IPS DF 6.9 (cell line): ENCODE measurements around the gene CTTN.

Source experiments
- DNase-seq: peaks from one replicate; pipeline ENCODE4 v3.0.0-alpha.2; 2013; ENCODE audit warnings: low read depth, low spot score
- H3K27ac ChIP-seq: one replicate; pipeline ENCODE4 v1.5.1; 2013; ENCODE audit warnings: low read length, control low read depth
- H3K27me3 ChIP-seq: 2 replicates; pipeline ENCODE4 v1.6.1; 2013; ENCODE audit warnings: mild to moderate bottlenecking, low read length; ENCODE audit not compliant: control insufficient read depth, insufficient read depth
- H3K36me3 ChIP-seq: 2 replicates; pipeline ENCODE4 v1.6.1; 2013; ENCODE audit warnings: low read length; ENCODE audit not compliant: control insufficient read depth, insufficient read depth
- H3K4me1 ChIP-seq: 2 replicates; pipeline ENCODE4 v1.6.1; 2013; ENCODE audit warnings: low read length; ENCODE audit not compliant: control insufficient read depth, insufficient read depth
- H3K4me3 ChIP-seq: 2 replicates; pipeline ENCODE4 v1.5.1; 2013; ENCODE audit warnings: mild to moderate bottlenecking, low read length
- H3K9me3 ChIP-seq: 2 replicates; pipeline ENCODE4 v1.6.1; 2013; ENCODE audit warnings: low read length, inconsistent platforms; ENCODE audit not compliant: control insufficient read depth, insufficient read depth
- WGBS: extraction: QIAGEN DNeasy Blood & Tissue Kit; methylation state at CpG from one replicate; pipeline ENCODE4 v1.1.7; 2013; ENCODE audit warnings: mixed read lengths, missing lambda C conversion rate; ENCODE audit not compliant: insufficient read length, insufficient coverage; 5-methylcytosine and 5-hydroxymethylcytosine counted together

CTTN gene

DNA sequence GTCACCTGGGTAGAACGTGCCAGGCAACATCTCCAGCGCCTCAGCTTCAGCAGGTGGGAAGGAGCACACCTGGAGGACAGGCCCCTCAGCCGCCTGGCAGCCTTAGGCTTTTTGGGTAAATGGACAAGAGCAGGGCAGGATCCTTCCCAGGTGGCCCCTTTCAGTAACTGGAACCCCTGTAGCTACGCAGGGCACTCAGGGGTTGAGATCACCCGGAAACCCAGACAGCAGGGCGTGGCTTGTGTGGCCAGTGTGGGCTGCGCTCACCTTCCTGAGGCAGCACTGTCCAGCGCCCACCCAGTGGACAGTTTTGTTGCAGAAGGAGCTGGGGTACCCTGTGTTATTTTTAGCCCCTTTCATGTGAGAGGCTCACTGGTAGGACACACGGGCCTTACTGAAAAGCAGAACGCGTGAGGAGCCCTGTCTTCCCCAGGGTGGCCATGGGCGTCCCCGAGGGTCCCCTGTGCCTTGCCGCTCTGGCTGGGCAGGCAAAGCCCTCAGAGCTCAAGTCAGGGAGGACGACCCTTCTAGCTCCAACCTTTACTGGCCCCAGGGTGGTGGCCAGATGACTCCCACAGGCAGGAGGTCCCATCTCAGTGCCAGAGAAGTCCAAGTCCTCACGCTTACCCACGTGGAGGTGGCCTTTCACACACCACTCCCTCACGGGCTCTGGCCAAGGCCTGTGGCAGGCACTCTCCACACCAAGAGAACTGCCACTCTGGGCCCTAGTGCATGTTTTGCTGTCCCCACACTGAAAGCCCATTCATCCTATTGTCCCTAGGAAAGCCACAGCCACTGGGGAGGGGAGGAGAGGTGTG, 75.8 kb downstream of the CTTN start:
- Histone ChIP-seq H3K27me3 (no peaks in the 10 kb centered on the region), H3K4me3 (no peak overlapping the region), H3K4me1 (no peaks in the 10 kb centered on the region), H3K36me3 (no peaks in the 10 kb centered on the region), H3K27ac (no peak overlapping the region), H3K9me3 (no peaks in the 10 kb centered on the region)
- no peak for DNase-seq
- no CpG with 5 or more reads among the region's 18 CpGs for WGBS

DNA sequence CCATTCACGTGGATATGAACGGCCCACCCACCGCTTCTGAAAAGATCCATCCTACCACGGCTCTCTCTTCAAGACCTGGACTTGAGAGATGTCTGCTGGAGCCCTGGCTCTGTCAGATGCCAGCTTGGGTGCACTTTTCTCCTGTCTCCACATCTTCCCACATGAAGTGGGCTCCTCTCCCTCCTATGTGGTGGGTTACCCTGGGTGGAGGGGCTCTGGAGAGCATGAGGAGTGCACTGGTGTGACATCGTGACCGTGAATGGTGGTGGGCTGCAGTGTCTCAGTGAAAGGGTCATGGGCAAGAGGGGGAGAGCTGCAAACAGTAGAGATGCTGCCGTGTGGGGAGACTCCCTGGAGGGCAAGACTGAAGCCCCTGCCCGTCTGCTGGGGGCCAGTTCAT, 76.4 kb downstream of the CTTN start:
- Histone ChIP-seq H3K9me3 (no peaks in the 10 kb centered on the region), H3K36me3 (no peaks in the 10 kb centered on the region), H3K4me1 (no peaks in the 10 kb centered on the region), H3K27ac (no peak overlapping the region), H3K27me3 (no peaks in the 10 kb centered on the region), H3K4me3 (no peak overlapping the region)
- no CpG with 5 or more reads among the region's 8 CpGs for WGBS
- no peak for DNase-seq

DNA sequence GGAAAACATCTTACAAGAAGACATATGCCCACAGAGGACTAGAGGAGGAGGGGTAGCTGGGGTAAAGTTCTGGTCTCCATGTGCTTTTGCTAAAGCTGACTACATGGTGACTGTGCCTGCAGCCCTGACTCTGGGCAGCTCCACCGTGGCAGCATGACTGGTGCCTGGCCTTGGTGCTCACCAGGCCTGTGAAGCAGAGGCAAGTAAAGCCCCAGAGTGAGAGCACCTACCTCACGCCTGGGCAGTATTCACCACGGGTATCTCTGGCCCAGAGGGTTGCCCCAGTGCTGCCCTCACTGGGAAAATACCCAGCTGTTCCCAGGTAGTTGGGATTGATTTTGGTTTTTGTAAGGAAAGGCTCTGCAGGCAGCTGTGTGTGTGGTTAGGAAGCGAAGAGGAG, 78.3 kb downstream of the CTTN start:
- Histone ChIP-seq H3K27ac (no peak overlapping the region), H3K27me3 (no peaks in the 10 kb centered on the region), H3K4me3 (no peak overlapping the region; the same call in 1 of the 2 replicates), H3K36me3 (no peaks in the 10 kb centered on the region), H3K9me3 (no peaks in the 10 kb centered on the region), H3K4me1 (no peaks in the 10 kb centered on the region)
- no CpG with 5 or more reads among the region's 4 CpGs for WGBS
- no peak for DNase-seq

DNA sequence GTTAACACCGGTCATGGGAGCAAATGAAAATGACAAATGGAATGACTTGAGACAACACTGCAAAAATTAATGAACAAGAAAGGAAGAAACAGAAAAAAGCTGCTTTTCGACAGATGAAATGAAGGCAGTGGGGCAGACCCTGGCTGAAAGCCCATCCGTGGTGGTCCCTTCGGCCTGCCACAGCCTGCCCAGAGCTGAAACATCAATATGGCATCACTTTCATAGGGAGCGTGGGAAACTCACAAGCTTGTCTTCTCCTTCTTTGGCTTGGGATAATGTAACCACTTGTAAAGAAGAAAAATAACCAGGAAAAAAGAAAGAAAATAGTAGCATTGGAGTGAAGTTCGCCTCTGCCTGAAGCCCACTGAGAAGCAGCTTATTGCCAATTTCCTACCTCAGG, 78.8 kb downstream of the CTTN start:
- Histone ChIP-seq H3K4me1 (no peaks in the 10 kb centered on the region), H3K36me3 (no peaks in the 10 kb centered on the region), H3K4me3 (no peak overlapping the region), H3K27me3 (no peaks in the 10 kb centered on the region), H3K27ac (no peak overlapping the region), H3K9me3 (no peaks in the 10 kb centered on the region)
- WGBS = no CpG with 5 or more reads among the region's 6 CpGs
- no peak for DNase-seq

DNA sequence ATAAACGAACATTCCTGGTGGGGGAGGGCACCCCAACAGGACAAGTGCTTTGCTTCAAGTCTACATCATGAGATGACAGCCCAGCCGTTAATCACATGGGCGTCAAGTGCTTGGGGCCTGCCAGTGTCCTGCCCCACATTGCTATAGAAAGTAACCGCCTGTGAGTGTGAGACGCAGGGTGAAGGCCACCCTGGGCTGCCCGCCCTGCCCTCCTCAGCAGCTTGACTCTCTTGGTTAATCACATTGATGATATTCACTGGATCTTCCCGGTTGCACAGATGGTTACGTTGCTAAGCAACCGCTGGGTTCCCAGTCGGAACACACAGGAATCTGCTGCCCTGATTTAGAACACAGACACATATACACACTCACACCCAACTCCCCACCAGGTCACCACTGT, 79.3 kb downstream of the CTTN start:
- Histone ChIP-seq H3K4me3 (no peak overlapping the region), H3K4me1 (no peaks in the 10 kb centered on the region), H3K27ac (no peak overlapping the region), H3K27me3 (no peaks in the 10 kb centered on the region), H3K36me3 (no peaks in the 10 kb centered on the region; the same call in 1 of the 2 replicates), H3K9me3 (no peaks in the 10 kb centered on the region)
- no CpG with 5 or more reads among the region's 10 CpGs for WGBS
- no peak for DNase-seq

DNA sequence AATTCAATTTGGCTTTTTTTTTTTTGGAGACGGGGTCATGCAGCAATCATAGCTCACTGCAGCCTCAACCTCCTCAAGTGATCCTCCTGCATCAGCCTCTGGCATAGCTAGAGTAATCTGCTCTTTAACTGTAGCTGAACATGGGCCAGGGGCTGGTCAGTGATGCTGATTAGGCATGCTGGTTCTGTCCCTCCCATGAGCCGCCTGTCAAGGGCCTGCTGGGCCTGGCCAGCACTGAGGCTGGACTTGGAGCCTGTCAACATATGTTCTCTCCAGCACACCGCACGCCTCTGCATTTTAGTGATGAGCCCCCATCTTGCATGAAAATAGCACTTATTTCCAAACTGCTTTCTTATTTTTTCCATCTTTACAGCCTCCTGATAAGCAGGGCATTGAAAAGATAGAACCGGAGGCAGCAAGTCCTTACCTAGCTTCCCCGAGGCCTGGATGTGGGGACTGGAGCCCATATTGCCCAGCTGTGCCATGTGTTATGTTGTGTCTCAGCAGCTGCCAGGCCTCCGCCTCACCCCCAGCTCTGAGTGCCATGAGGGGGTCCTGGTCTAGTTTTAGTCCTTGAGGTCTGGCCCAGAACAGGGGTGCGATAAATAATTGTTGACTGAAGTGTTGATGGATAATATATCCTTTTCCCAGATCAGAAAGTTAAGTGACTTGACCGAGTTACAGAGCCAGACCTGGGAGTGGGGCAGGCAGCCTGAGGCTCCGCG, 80.0 kb downstream of the CTTN start:
- Histone ChIP-seq H3K27ac (no peak overlapping the region), H3K4me1 (no peaks in the 10 kb centered on the region), H3K9me3 (no peaks in the 10 kb centered on the region), H3K36me3 (no peaks in the 10 kb centered on the region; the same call in 1 of the 2 replicates), H3K27me3 (no peaks in the 10 kb centered on the region), H3K4me3 (no peak overlapping the region)
- no CpG with 5 or more reads among the region's 11 CpGs for WGBS
- no peak for DNase-seq

DNA sequence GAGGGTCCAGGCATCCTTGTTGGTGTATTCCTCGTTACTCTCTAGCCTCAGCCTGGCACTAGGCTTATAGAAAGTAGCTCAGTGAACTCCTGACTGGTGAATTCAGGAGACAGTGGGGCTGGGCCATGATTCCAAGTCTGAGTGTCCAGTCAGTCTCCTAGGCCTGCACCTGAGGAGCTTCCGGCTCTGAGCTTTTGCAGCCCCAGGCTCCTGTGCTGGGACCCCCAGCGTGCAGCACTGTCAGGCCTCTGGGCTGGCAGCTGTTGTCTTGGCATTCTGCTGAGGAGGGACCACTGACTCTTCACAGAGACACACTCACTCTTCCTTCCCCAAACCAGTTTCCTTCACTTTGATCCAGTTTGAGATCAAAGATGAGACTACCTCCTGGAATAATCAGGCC, 82.4 kb downstream of the CTTN start:
- no peak overlapping the region for H3K4me3 ChIP-seq
- no peaks in the 10 kb centered on the region; the same call in 1 of the 2 replicates for H3K36me3 ChIP-seq
- no CpG with 5 or more reads among the region's 3 CpGs for WGBS

DNA sequence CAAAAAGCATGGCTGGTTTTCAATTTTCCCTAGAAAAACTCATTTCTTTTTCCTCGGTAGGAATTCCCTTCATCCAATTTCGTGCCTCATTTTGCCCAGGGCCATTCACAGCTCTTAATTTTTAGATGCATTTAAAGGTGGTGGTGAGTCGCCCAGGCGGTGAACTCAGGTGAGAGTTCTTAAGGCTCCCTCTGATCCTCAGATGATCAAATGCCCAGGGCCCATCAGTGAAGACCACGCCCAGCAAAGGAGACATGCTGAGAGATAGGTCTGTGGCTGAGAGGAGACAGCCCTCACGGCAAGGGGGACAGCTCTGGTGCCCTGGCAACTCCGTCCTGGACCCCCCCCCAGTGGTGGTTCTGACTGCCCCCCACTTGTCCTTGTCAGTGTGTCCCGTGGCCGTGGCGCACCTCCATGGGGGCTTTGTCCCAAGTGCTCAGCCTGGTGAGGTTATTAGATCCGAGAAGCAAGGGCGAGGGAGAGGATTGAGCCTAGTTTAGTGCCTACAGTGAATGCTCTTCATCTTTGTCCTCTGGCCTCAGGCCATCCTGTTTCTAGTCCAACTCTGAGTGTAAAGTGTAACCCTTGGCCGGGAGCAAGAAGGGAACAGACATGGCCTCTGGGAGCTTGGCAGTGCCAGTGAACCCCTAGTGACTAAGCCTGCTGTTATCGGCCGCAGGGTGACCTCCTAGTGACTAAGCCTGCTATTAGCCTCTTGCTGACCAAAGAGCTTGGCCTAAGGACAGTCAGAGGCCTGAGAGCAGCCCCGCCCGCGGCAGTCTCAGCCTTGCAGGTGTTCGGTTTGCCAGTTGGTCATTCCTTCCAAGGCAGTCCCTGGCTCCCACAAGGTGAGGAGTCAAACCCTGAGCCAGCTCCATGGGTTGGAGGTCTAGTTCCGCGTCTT, 83.5 kb downstream of the CTTN start:
- Histone ChIP-seq H3K4me1 (no peaks in the 10 kb centered on the region), H3K4me3 (no peak overlapping the region), H3K36me3 (peaks cover 1% of the 10 kb centered on the region; the same call in 1 of the 2 replicates), H3K27me3 (no peaks in the 10 kb centered on the region), H3K27ac (no peak overlapping the region), H3K9me3 (no peaks in the 10 kb centered on the region)
- WGBS = no CpG with 5 or more reads among the region's 21 CpGs
- no peak for DNase-seq

More for the DNA sequence above, 82.4 kb downstream of the CTTN start:
- Histone ChIP-seq H3K4me1 (no peaks in the 10 kb centered on the region), H3K27me3 (no peaks in the 10 kb centered on the region), H3K27ac (no peak overlapping the region), H3K9me3 (no peaks in the 10 kb centered on the region)
- DNase-seq = no peak

DNA sequence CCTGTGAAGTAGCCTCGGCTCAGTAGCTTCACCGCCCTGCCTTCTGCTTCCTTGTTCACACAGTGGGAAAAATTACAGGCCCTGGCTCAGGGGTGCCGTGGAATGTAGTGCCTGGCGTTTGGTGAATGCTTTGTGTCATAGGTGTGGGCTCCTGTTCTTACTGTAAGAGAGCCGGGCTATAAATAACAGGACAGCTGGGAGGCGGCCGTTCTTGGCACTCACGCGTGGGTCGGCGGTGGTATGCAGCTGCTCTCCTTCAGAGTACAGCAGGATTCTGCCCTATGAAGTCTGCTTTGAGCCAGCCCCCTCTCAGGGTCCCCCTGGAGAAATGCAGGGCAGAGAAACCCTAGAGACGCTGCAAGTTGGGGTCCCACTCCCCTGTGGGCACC, 84.2 kb downstream of the CTTN start:
- Histone ChIP-seq H3K36me3 (peaks cover 7% of the 10 kb centered on the region), H3K4me3 (no peak overlapping the region), H3K9me3 (no peaks in the 10 kb centered on the region), H3K27ac (no peak overlapping the region), H3K27me3 (no peaks in the 10 kb centered on the region), H3K4me1 (no peaks in the 10 kb centered on the region)
- DNase-seq = no peak
- WGBS = no CpG with 5 or more reads among the region's 12 CpGs
